ENCODE results near the gene PYGO1.
A peak's percentile ranks its signal among the peaks of the same experiment; 100 is the strongest.
"Not testable (repeated sequence)": the region's sequence is repeated elsewhere in the genome, so short reads cannot be mapped to it uniquely, and the experiment has no call there.

Gene PYGO1

GRCh38 chr15:55518641-55519040 lies 69.5 kb downstream of the PYGO1 start:
- Histone ChIP-seq H3K9ac (no peak overlapping the region), H3K4me3 (no peak overlapping the region), H3K9me3 (replicated peaks in 1 of 11) (peaks cover 0 to 8% (median 0%) of the 10 kb centered on the region in 11 experiments; a peak in 3 of 22 replicates), H3K4me1 (no peaks in the 10 kb centered on the region), H4K20me1 (no peaks in the 10 kb centered on the region), H3K27ac (no peak overlapping the region), H3K4me2 (no peak overlapping the region), H3K36me3 (no peaks in the 10 kb centered on the region), H3K27me3 (no peaks in the 10 kb centered on the region)
- no peak for TF ChIP-seq Cebpa-rat (IDR thresholded peaks at IDR 0.05)

DNA sequence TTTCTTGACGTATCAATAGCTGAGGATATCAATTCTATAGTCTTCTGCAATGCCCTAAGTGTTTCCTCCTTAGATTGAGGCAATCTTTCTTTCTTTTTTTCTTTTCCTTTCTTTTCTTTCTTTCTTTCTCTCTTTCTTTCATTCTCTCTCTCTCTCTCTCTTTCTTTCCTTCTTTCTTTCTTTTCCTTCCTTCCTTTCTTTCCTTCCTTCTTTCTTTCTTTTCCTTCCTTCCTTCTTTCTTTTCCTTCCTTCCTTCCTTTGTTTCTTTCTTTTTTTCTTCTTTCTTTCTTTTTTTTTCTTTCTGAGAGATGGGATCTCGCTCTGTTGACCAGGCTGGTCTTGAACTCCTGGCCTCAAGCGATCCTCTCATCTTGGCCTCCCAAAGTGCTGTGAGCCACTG lies 70.1 kb downstream of the PYGO1 start:
- H3K36me3 ChIP-seq = no peaks in the 10 kb centered on the region
- TF ChIP-seq Cebpa-rat (IDR thresholded peaks at IDR 0.05) = no peak
- no peaks in the 10 kb centered on the region for H3K4me1 ChIP-seq
- no peaks in the 10 kb centered on the region for H3K27me3 ChIP-seq
- H3K27ac ChIP-seq = no peak overlapping the region
- no peaks in the 10 kb centered on the region for H4K20me1 ChIP-seq
- peaks cover 0 to 8% (median 0%) of the 10 kb centered on the region in 11 experiments; a peak in 3 of 22 replicates for H3K9me3 ChIP-seq (replicated peaks in 1 of 11)
- no peak overlapping the region for H3K4me3 ChIP-seq
- H3K4me2 ChIP-seq = no peak overlapping the region
- H3K9ac ChIP-seq = no peak overlapping the region

DNA sequence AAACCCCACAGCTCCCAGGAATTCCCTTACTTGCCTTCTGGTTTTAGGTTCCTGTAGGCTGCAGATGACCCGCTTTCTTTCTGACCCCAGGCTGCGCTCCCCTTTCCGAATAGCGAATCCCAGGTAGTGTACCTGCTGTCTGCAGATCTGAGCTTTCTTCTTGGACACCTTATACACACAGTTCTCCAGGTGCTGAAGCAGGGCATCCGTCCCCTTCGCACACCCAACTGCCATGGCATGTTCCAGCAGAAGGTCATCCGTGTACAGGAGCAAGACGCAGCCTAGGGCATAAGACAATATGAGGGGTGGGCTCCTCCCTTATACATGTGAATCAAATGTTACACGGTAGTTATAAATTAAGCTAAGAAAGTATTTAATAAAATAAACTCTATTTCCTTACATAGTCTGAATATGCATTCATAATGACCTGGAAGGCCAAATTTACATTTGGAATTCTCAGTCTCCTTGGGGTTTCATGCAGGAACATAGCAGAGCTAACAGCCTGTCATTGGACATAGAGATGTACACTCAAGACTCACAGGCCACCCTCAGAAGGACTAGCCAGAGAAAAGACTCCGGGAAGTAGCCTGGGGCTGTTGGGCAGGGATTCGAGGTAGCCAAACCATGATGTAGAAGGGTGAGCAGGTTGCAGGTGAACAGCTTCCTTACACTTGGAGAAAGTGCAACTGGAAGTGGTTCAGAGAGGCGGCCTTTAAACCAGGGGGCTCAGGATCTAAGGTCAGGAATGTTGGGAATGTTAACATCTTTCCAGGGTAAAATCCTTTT lies 72.0 kb downstream of the PYGO1 start:
- no peak overlapping the region for H3K4me2 ChIP-seq
- H3K36me3 ChIP-seq = no peaks in the 10 kb centered on the region
- no peak overlapping the region for H3K27ac ChIP-seq
- no peak overlapping the region for H3K4me3 ChIP-seq
- H3K9ac ChIP-seq = no peak overlapping the region
- no peaks in the 10 kb centered on the region for H3K27me3 ChIP-seq
- H3K4me1 ChIP-seq = no peaks in the 10 kb centered on the region
- no peak for TF ChIP-seq Cebpa-rat (IDR thresholded peaks at IDR 0.05)
- no peaks in the 10 kb centered on the region for H4K20me1 ChIP-seq
- H3K9me3 ChIP-seq (replicated peaks in 1 of 11) = peaks cover 0 to 4% (median 0%) of the 10 kb centered on the region in 11 experiments; a peak in 3 of 22 replicates

DNA sequence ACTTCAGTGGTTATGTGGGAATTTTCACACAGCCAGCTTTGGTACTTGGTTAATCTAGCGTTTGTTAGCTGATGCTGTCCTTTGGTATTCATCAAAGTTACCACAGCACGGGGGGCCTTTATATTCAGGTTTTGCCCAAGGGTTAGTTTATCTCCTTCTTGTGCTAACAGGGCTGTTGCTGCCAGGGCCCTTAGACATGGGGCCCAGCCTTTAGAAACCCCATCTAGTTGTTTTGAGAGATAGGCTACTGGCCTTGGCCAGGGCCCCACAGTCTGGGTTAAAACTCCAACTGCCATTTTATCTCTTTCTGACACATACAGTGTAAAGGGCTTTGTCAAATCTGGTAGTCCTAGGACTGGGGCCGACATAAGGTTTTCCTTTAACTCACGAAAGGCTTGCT lies 72.7 kb downstream of the PYGO1 start:
- Histone ChIP-seq H4K20me1 (no peaks in the 10 kb centered on the region), H3K27me3 (no peaks in the 10 kb centered on the region), H3K36me3 (no peaks in the 10 kb centered on the region), H3K9me3 (replicated peaks in 1 of 11) (no peaks in the 10 kb centered on the region), H3K4me2 (no peak overlapping the region), H3K4me1 (no peaks in the 10 kb centered on the region), H3K9ac (no peak overlapping the region), H3K4me3 (no peak overlapping the region), H3K27ac (no peak overlapping the region)
- TF ChIP-seq Cebpa-rat (IDR thresholded peaks at IDR 0.05) = no peak

DNA sequence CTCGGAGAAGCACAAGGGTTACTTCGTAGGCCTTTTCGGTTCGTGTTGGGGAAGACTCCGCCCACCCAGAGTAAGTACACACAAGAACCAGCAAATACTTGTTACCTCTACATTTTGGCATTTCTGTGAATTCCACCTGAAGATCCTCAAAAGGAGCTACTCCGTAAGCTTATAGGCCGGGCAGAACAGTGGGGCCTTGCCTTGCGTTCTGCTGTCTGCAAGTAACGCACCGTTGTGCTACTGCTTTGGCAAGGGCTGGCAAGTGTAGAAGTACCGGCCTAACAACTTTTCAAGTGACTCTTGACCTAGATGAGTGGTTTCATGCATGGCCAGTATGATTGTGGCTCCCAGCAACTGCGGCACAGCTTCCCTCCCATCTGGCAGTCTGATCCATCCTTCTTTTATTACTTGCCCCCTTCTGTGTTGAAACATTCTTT lies 73.7 kb downstream of the PYGO1 start:
- TF ChIP-seq Cebpa-rat (IDR thresholded peaks at IDR 0.05) = no peak
- Histone ChIP-seq H4K20me1 (no peaks in the 10 kb centered on the region), H3K4me1 (no peaks in the 10 kb centered on the region), H3K9ac (no peak overlapping the region), H3K36me3 (no peaks in the 10 kb centered on the region), H3K27ac (no peak overlapping the region), H3K27me3 (no peaks in the 10 kb centered on the region), H3K9me3 (replicated peaks in 1 of 11) (no peaks in the 10 kb centered on the region), H3K4me2 (no peak overlapping the region), H3K4me3 (no peak overlapping the region)

GRCh38 chr15:55513621-55514413 lies 74.3 kb downstream of the PYGO1 start:
- not testable (repeated sequence) for H3K36me3 ChIP-seq; H3K9me3 ChIP-seq (replicated peaks in 1 of 11); H3K9ac ChIP-seq; H3K27ac ChIP-seq; H3K4me2 ChIP-seq; H4K20me1 ChIP-seq; H3K4me1 ChIP-seq; H3K27me3 ChIP-seq; H3K4me3 ChIP-seq

GRCh38 chr15:55513152-55513551 lies 75.0 kb downstream of the PYGO1 start:
- TF ChIP-seq Cebpa-rat (IDR thresholded peaks at IDR 0.05) = no peak
- Histone ChIP-seq H3K27ac (no peak overlapping the region), H3K9me3 (replicated peaks in 1 of 11) (no peaks in the 10 kb centered on the region), H3K4me3 (no peak overlapping the region), H3K4me2 (no peak overlapping the region), H3K4me1 (no peaks in the 10 kb centered on the region), H4K20me1 (no peaks in the 10 kb centered on the region), H3K27me3 (no peaks in the 10 kb centered on the region), H3K36me3 (no peaks in the 10 kb centered on the region), H3K9ac (no peak overlapping the region)

- Histone ChIP-seq H3K4me2 (no peak overlapping the region), H3K4me1 (no peaks in the 10 kb centered on the region), H3K4me3 (no peak overlapping the region), H3K27ac (no peak overlapping the region), H4K20me1 (no peaks in the 10 kb centered on the region), H3K27me3 (no peaks in the 10 kb centered on the region), H3K9me3 (replicated peaks in 1 of 11) (peaks cover 0 to 6% (median 5%) of the 10 kb centered on the region in 11 experiments; a peak in 11 of 22 replicates), H3K36me3 (no peaks in the 10 kb centered on the region), H3K9ac (no peak overlapping the region)
- TF ChIP-seq Cebpa-rat (IDR thresholded peaks at IDR 0.05) = no peak
Measured at GRCh38 chr15:55507567-55507966, 80.6 kb downstream of the PYGO1 start.

- H3K4me2 ChIP-seq; H3K27ac ChIP-seq; H3K4me1 ChIP-seq; H3K36me3 ChIP-seq; H3K9ac ChIP-seq; H3K4me3 ChIP-seq; H4K20me1 ChIP-seq; H3K27me3 ChIP-seq; H3K9me3 ChIP-seq (replicated peaks in 1 of 11): not testable (repeated sequence)
Measured at GRCh38 chr15:55505407-55505806, 82.7 kb downstream of the PYGO1 start.

DNA sequence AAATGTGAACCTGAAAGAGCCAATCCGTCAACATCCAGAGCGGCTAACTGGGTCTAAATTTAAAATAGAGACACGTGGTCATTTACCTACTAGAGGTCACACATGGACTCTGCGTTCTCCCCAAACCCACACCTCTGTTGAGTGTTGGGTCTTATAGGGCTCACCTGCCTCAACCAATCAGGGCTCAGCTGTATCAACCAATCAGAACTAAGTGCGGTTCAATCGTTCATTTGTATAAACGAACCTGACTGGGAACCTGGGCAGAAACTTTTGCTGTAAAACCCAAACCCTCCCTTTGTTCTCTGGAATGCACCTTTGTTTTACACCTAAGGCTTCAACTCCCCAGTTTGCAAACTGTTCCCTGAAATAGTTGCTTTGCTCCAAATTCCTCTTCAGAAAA lies 89.0 kb downstream of the PYGO1 start:
- peaks cover under 1 to 27% (median 16%) of the 10 kb centered on the region in 11 experiments; a peak in 21 of 22 replicates for H3K9me3 ChIP-seq (replicated peaks in 1 of 11)
- H3K9ac ChIP-seq = no peak overlapping the region
- no peaks in the 10 kb centered on the region for H3K27me3 ChIP-seq
- H4K20me1 ChIP-seq = no peaks in the 10 kb centered on the region
- no peaks in the 10 kb centered on the region for H3K36me3 ChIP-seq
- H3K27ac ChIP-seq = no peak overlapping the region
- no peak overlapping the region for H3K4me3 ChIP-seq
- no peak for TF ChIP-seq Cebpa-rat (IDR thresholded peaks at IDR 0.05)
- H3K4me1 ChIP-seq = peaks cover 0 to 17% (median 3%) of the 10 kb centered on the region in 10 experiments; a peak in 10 of 20 replicates
- H3K4me2 ChIP-seq = no peak overlapping the region

DNA sequence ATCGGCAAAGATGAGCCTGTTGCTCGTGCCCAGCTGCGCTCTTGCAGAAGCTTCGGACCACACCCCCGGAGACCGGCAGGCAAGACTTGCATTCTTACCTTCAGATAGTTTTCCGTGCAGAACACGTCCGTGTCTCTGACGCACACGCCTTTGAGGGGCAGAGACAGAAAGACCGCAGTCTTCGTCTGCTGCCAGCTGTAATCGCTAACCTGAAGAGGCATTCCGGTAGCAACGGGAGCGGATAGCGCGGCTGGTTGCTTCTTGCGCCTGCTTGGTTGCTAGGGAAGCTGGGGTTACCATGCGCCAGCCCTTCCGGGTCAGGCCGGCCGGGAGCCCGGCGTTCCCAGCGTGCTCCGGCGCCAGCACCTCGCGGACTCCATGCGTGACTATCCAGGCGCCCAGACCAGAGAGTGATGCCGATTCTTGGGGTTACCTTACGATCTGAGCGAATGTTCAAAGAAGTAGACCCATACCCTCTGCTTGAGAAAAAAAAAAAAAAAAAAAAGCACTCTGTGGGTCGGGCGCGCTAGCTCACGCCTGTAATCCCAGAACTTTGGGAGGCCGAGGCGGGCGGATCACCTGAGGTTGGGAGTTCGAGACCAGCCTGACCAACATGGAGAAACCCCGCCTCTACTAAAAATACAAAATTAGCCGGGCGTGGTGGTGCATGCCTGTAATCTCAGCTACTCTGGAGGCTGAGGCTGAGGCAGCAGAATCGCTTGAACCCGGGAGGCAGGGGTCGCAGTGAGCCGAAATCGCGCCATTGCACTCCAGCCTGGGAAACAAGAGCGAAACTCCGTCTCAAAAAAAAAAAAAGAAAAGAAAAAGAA lies 89.8 kb downstream of the PYGO1 start:
- not testable (repeated sequence) for H4K20me1 ChIP-seq, H3K36me3 ChIP-seq, H3K9ac ChIP-seq, H3K27ac ChIP-seq, H3K27me3 ChIP-seq
- Histone ChIP-seq H3K4me2 (peak overlapping the region; percentile 11 to 71 (median 50); a peak in 19 of 22 replicates), H3K9me3 (replicated peaks in 1 of 11) (peaks cover 0 to 25% (median 15%) of the 10 kb centered on the region in 11 experiments; a peak in 18 of 22 replicates), H3K4me1 (peaks cover 0 to 23% (median 3%) of the 10 kb centered on the region in 10 experiments; a peak in 10 of 20 replicates), H3K4me3 (peak overlapping the region; percentile 33 to 63 (median 44); a peak in 18 of 20 replicates)

Measured in BLaER1 treated with 17β-estradiol and CSF1 and Interleukin-3, amounts not matched to agents 10 nM and 100 nM (cell line).